WTC11 (cell line): ENCODE results near the gene CD96.

Experiments used
- ESRRA ChIP-seq: sonication (generic); formaldehyde crosslinking; IDR thresholded peaks from 2 replicates; pipeline ENCODE4 v1.8.1; 2022; ENCODE audit warnings: mild to moderate bottlenecking, missing genetic modification reagents, borderline replicate concordance
- ETV6 ChIP-seq: sonication (generic); formaldehyde crosslinking; IDR thresholded peaks from 2 replicates; pipeline ENCODE4 v1.8.1; 2022; ENCODE audit warnings: mild to moderate bottlenecking, missing genetic modification reagents
- FOXK1 ChIP-seq: sonication (generic); formaldehyde crosslinking; IDR thresholded peaks from 2 replicates; pipeline ENCODE4 v1.8.0; 2022; ENCODE audit warnings: mild to moderate bottlenecking, moderate library complexity, missing genetic modification reagents
- NR2C2 ChIP-seq: sonication (generic); formaldehyde crosslinking; IDR thresholded peaks from 2 replicates; pipeline ENCODE4 v1.8.0; 2022; ENCODE audit warnings: mild to moderate bottlenecking, missing genetic modification reagents
- SP1 ChIP-seq: sonication (generic); formaldehyde crosslinking; conservative IDR thresholded peaks from 2 replicates; pipeline ENCODE4 v1.8.1; 2022; ENCODE audit warnings: missing genetic modification reagents
- ZNF121 ChIP-seq: sonication (generic); formaldehyde crosslinking; IDR thresholded peaks from 2 replicates; pipeline ENCODE4 v1.8.0; 2023; ENCODE audit warnings: missing genetic modification reagents
- TF ChIP-seq, protein P1 (sequence below): sonication (generic); formaldehyde crosslinking; IDR thresholded peaks from 2 replicates; pipeline ENCODE4 v1.8.1; 2022; ENCODE audit warnings: low read depth, missing genetic modification reagents, borderline replicate concordance
- TF ChIP-seq, protein P2 (sequence below): fragments of 200-600 bp; IDR thresholded peaks from 2 replicates; pipeline ENCODE4 v1.8.0; 2022; ENCODE audit warnings: antibody characterized with exemption
- TF ChIP-seq, protein P3 (sequence below): sonication (generic); formaldehyde crosslinking; IDR thresholded peaks from 2 replicates; pipeline ENCODE4 v1.8.0; 2022; ENCODE audit warnings: mild to moderate bottlenecking, missing genetic modification reagents
- TF ChIP-seq, protein P4 (sequence below): sonication (generic); formaldehyde crosslinking; IDR thresholded peaks from 2 replicates; pipeline ENCODE4 v1.8.0; 2023; ENCODE audit warnings: missing genetic modification reagents, mild to moderate bottlenecking, borderline replicate concordance

DNA sequence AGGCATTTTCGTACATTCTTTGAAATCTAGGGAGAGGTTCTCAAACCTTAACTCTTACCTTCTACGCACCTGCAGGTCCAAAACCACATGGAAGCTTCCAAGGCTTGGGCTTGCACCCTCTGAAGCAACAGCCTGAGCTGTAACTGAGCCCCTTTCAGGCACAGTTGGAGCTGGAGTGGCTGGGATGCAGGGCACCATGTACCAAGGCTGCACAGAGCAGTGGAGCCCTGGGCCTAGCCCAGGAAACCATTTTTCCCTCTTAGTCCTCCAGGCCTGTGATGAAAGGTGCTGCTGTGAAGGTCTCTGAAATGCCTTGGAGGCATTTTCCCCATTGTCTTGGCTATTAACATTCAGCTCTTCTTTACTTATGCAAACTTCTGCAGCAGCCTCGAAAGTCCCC lies 120.0 kb downstream of the CD96 start:
- TF ChIP-seq, protein P1, sequence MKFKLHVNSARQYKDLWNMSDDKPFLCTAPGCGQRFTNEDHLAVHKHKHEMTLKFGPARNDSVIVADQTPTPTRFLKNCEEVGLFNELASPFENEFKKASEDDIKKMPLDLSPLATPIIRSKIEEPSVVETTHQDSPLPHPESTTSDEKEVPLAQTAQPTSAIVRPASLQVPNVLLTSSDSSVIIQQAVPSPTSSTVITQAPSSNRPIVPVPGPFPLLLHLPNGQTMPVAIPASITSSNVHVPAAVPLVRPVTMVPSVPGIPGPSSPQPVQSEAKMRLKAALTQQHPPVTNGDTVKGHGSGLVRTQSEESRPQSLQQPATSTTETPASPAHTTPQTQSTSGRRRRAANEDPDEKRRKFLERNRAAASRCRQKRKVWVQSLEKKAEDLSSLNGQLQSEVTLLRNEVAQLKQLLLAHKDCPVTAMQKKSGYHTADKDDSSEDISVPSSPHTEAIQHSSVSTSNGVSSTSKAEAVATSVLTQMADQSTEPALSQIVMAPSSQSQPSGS (CRISPR knock-in tag) = no peak
- TF ChIP-seq, protein P2, sequence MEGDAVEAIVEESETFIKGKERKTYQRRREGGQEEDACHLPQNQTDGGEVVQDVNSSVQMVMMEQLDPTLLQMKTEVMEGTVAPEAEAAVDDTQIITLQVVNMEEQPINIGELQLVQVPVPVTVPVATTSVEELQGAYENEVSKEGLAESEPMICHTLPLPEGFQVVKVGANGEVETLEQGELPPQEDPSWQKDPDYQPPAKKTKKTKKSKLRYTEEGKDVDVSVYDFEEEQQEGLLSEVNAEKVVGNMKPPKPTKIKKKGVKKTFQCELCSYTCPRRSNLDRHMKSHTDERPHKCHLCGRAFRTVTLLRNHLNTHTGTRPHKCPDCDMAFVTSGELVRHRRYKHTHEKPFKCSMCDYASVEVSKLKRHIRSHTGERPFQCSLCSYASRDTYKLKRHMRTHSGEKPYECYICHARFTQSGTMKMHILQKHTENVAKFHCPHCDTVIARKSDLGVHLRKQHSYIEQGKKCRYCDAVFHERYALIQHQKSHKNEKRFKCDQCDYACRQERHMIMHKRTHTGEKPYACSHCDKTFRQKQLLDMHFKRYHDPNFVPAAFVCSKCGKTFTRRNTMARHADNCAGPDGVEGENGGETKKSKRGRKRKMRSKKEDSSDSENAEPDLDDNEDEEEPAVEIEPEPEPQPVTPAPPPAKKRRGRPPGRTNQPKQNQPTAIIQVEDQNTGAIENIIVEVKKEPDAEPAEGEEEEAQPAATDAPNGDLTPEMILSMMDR = no peak
- TF ChIP-seq, protein P3, sequence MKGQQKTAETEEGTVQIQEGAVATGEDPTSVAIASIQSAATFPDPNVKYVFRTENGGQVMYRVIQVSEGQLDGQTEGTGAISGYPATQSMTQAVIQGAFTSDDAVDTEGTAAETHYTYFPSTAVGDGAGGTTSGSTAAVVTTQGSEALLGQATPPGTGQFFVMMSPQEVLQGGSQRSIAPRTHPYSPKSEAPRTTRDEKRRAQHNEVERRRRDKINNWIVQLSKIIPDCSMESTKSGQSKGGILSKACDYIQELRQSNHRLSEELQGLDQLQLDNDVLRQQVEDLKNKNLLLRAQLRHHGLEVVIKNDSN (CRISPR knock-in tag) = no peak
- TF ChIP-seq SP1 (CRISPR knock-in tag) = no peak
- no peak for TF ChIP-seq ZNF121 (CRISPR knock-in tag)
- no peak for TF ChIP-seq NR2C2 (CRISPR knock-in tag)
- TF ChIP-seq, protein P4, sequence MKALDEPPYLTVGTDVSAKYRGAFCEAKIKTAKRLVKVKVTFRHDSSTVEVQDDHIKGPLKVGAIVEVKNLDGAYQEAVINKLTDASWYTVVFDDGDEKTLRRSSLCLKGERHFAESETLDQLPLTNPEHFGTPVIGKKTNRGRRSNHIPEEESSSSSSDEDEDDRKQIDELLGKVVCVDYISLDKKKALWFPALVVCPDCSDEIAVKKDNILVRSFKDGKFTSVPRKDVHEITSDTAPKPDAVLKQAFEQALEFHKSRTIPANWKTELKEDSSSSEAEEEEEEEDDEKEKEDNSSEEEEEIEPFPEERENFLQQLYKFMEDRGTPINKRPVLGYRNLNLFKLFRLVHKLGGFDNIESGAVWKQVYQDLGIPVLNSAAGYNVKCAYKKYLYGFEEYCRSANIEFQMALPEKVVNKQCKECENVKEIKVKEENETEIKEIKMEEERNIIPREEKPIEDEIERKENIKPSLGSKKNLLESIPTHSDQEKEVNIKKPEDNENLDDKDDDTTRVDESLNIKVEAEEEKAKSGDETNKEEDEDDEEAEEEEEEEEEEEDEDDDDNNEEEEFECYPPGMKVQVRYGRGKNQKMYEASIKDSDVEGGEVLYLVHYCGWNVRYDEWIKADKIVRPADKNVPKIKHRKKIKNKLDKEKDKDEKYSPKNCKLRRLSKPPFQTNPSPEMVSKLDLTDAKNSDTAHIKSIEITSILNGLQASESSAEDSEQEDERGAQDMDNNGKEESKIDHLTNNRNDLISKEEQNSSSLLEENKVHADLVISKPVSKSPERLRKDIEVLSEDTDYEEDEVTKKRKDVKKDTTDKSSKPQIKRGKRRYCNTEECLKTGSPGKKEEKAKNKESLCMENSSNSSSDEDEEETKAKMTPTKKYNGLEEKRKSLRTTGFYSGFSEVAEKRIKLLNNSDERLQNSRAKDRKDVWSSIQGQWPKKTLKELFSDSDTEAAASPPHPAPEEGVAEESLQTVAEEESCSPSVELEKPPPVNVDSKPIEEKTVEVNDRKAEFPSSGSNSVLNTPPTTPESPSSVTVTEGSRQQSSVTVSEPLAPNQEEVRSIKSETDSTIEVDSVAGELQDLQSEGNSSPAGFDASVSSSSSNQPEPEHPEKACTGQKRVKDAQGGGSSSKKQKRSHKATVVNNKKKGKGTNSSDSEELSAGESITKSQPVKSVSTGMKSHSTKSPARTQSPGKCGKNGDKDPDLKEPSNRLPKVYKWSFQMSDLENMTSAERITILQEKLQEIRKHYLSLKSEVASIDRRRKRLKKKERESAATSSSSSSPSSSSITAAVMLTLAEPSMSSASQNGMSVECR = no peak
- no peak for TF ChIP-seq ESRRA (CRISPR knock-in tag)
- no peak for TF ChIP-seq FOXK1 (CRISPR knock-in tag)
- TF ChIP-seq ETV6 = no peak
